Measurements from ENCODE around the gene PNPLA1.
A peak's percentile ranks its signal among the peaks of the same experiment; 100 is the strongest.

The PNPLA1 gene

GRCh38 chr6:36245572-36246061 lies 24.2 kb upstream of the PNPLA1 start:
- no peak for DNase-seq (ENCODE audit: low read depth)
- H3K4me3 ChIP-seq (ENCODE audit: low read depth, low read length): no peak overlapping the region

- H3K4me3 ChIP-seq (ENCODE audit: low read depth, low read length): no peak overlapping the region
- peak; percentile 21 for DNase-seq (ENCODE audit: low read depth)
Observed at GRCh38 chr6:36246506-36247268, 23.2 kb upstream of the PNPLA1 start.

- no peak for DNase-seq (ENCODE audit: low read depth)
- H3K4me3 ChIP-seq (ENCODE audit: low read depth, low read length): no peak overlapping the region
Observed at GRCh38 chr6:36247693-36248092, 22.2 kb upstream of the PNPLA1 start.

- no peak overlapping the region for H3K4me3 ChIP-seq (ENCODE audit: low read depth, low read length)
- DNase-seq (ENCODE audit: low read depth): peak; percentile 16
Observed at GRCh38 chr6:36248980-36249379, 20.9 kb upstream of the PNPLA1 start.

- peak; percentile 26 for DNase-seq (ENCODE audit: low read depth)
- no peak overlapping the region for H3K4me3 ChIP-seq (ENCODE audit: low read depth, low read length)
Observed at GRCh38 chr6:36249536-36249935, 20.3 kb upstream of the PNPLA1 start.

GRCh38 chr6:36252005-36252404 lies 17.9 kb upstream of the PNPLA1 start:
- no peak overlapping the region for H3K4me3 ChIP-seq (ENCODE audit: low read depth, low read length)
- no peak for DNase-seq (ENCODE audit: low read depth)

GRCh38 chr6:36263390-36264000 lies 6.4 kb upstream of the PNPLA1 start:
- no peak overlapping the region for H3K4me3 ChIP-seq (ENCODE audit: low read depth, low read length)
- DNase-seq (ENCODE audit: low read depth): no peak

- H3K4me3 ChIP-seq (ENCODE audit: low read depth, low read length): no peak overlapping the region
- DNase-seq (ENCODE audit: low read depth): no peak
Observed at GRCh38 chr6:36265744-36266143, 4.1 kb upstream of the PNPLA1 start.

GRCh38 chr6:36266913-36267644 lies 2.8 kb upstream of the PNPLA1 start:
- DNase-seq (ENCODE audit: low read depth): no peak
- no peak overlapping the region for H3K4me3 ChIP-seq (ENCODE audit: low read depth, low read length)

GRCh38 chr6:36267731-36268477 lies 2.0 kb upstream of the PNPLA1 start:
- no peak for DNase-seq (ENCODE audit: low read depth)

GRCh38 chr6:36268478-36269275 lies 1.2 kb upstream of the PNPLA1 start:
- DNase-seq (ENCODE audit: low read depth): no peak

More at GRCh38 chr6:36267731-36268477, 2.0 kb upstream of the PNPLA1 start:
- H3K4me3 ChIP-seq (ENCODE audit: low read depth, low read length): no peak overlapping the region

GRCh38 chr6:36272234-36272633 lies 2.4 kb downstream of the PNPLA1 start:
- DNase-seq (ENCODE audit: low read depth): no peak
- no peak overlapping the region for H3K4me3 ChIP-seq (ENCODE audit: low read depth, low read length)

More at GRCh38 chr6:36268478-36269275, 1.2 kb upstream of the PNPLA1 start:
- no peak overlapping the region for H3K4me3 ChIP-seq (ENCODE audit: low read depth, low read length)

GRCh38 chr6:36273067-36273466 lies 3.2 kb downstream of the PNPLA1 start:
- DNase-seq (ENCODE audit: low read depth): no peak
- no peak overlapping the region for H3K4me3 ChIP-seq (ENCODE audit: low read depth, low read length)

GRCh38 chr6:36273802-36274514 lies 4.1 kb downstream of the PNPLA1 start:
- DNase-seq (ENCODE audit: low read depth): no peak
- H3K4me3 ChIP-seq (ENCODE audit: low read depth, low read length): no peak overlapping the region

- no peak overlapping the region for H3K4me3 ChIP-seq (ENCODE audit: low read depth, low read length)
- no peak for DNase-seq (ENCODE audit: low read depth)
Observed at GRCh38 chr6:36276581-36277536, 7.0 kb downstream of the PNPLA1 start.

GRCh38 chr6:36277946-36278470 lies 8.1 kb downstream of the PNPLA1 start:
- no peak overlapping the region for H3K4me3 ChIP-seq (ENCODE audit: low read depth, low read length)
- DNase-seq (ENCODE audit: low read depth): no peak

- no peak for DNase-seq (ENCODE audit: low read depth)
- H3K4me3 ChIP-seq (ENCODE audit: low read depth, low read length): no peak overlapping the region
Observed at GRCh38 chr6:36280467-36280866, 10.6 kb downstream of the PNPLA1 start.
